Nephron progenitor cell (in vitro differentiated cells): Measurements from ENCODE around the gene SH3TC2.

Experiments
- DNase-seq: peaks from one replicate; pipeline ENCODE4 v3.0.0; 2021
- H3K27ac Mint-ChIP-seq: 2 replicates; pipeline ENCODE4 v1.8.0; 2021; ENCODE audit warnings: mild to moderate bottlenecking, moderate library complexity, mixed read lengths
- H3K27me3 Mint-ChIP-seq: 2 replicates; pipeline ENCODE4 v1.8.0; 2021; ENCODE audit warnings: mild to moderate bottlenecking, low read depth, mixed read lengths; ENCODE audit not compliant: poor library complexity
- H3K36me3 Mint-ChIP-seq: 2 replicates; pipeline ENCODE4 v1.8.0; 2021; ENCODE audit warnings: low read depth, mixed read lengths
- H3K4me1 Mint-ChIP-seq: 2 replicates; pipeline ENCODE4 v1.8.0; 2021; ENCODE audit warnings: mixed read lengths
- H3K4me3 Mint-ChIP-seq: 2 replicates; pipeline ENCODE4 v1.8.0; 2021; ENCODE audit warnings: mild to moderate bottlenecking, moderate library complexity, mixed read lengths
- H3K9me3 Mint-ChIP-seq: 2 replicates; pipeline ENCODE4 v1.8.0; 2021; ENCODE audit warnings: mild to moderate bottlenecking, moderate library complexity, mixed read lengths
- TF ChIP-seq, protein P1 (sequence below): fragments of 200-600 bp; sonication (generic); IDR thresholded peaks from 2 replicates; pipeline ENCODE4 v1.5.0; 2021; ENCODE audit warnings: antibody characterized with exemption

The SH3TC2 gene

DNA sequence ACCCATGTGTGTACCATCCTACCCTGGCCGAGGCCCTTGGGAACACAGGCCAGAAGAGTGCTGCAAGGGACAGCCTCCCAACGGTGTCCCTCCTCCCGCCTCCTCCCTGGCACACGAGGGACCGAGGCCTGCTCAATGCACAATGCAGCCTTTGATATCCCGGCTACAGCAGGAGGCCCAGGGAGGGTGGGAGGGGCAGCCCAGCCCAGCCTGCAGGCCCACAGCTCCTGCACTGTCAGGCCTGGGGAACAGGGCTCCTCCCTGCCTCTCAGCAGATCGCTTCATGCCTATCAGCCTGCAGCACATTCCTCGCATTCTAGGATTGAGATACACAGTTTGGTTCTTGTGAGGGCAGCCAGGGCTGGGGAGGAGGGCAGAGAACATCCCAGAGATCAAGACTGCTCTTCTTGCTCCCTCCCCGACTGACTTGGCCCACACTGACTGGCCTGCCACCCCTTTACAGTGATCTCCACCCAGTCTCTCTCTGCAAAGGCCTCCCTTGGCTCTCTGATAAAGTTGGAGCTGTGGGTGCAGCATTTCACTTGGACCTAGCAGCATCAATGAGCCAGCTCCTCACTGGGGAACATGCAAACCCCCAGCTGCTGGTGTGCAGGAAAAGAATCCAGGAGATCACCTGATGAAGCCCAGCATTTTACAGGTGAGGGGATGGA, at the start of gene SH3TC2:
TSS of gene SH3TC2 (minus strand) at position 46 of the 671 bp plus-strand sequence. CDS start at position 6, 40 bp downstream.
- peak; percentile 41 for DNase-seq
- TF ChIP-seq, protein P1, sequence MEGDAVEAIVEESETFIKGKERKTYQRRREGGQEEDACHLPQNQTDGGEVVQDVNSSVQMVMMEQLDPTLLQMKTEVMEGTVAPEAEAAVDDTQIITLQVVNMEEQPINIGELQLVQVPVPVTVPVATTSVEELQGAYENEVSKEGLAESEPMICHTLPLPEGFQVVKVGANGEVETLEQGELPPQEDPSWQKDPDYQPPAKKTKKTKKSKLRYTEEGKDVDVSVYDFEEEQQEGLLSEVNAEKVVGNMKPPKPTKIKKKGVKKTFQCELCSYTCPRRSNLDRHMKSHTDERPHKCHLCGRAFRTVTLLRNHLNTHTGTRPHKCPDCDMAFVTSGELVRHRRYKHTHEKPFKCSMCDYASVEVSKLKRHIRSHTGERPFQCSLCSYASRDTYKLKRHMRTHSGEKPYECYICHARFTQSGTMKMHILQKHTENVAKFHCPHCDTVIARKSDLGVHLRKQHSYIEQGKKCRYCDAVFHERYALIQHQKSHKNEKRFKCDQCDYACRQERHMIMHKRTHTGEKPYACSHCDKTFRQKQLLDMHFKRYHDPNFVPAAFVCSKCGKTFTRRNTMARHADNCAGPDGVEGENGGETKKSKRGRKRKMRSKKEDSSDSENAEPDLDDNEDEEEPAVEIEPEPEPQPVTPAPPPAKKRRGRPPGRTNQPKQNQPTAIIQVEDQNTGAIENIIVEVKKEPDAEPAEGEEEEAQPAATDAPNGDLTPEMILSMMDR, result no peak
- no peak within 1 kb of the TSS for H3K27ac Mint-ChIP-seq

DNA sequence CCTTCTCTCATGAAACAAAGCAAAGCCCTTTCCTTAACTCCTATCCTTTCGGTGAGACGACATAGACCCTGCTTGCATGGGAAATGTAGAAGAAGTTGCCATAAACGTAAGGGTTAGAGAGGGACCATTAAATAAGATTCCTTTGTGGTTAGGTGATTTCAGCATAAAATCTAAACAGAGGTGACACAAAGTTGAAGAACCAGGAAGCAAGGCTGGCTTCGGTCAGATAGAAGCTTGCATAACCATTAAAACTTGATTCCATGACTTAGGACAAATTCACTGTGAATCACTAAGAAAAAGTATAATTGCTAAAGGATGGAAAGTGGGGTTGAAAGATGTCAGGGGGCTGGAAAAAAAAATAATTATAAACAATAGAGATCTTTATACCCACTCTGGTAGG, 47.5 kb upstream of the SH3TC2 start:
- Mint-ChIP-seq H3K4me3 (no peak overlapping the region), H3K4me1 (no peaks in the 10 kb centered on the region), H3K27me3 (peaks cover 4% of the 10 kb centered on the region), H3K9me3 (no peaks in the 10 kb centered on the region), H3K36me3 (no peaks in the 10 kb centered on the region), H3K27ac (no peak overlapping the region)
- TF ChIP-seq, protein P1, result no peak
- no peak for DNase-seq

More for the DNA sequence above, at the start of gene SH3TC2:
- Mint-ChIP-seq H3K9me3 (peaks cover 4% of the 10 kb centered on the region), H3K4me3 (no peak within 1 kb of the TSS), H3K4me1 (peaks cover 4% of the 10 kb centered on the region), H3K27me3 (peaks cover 15% of the 10 kb centered on the region), H3K36me3 (no peaks in the 10 kb centered on the region)

DNA sequence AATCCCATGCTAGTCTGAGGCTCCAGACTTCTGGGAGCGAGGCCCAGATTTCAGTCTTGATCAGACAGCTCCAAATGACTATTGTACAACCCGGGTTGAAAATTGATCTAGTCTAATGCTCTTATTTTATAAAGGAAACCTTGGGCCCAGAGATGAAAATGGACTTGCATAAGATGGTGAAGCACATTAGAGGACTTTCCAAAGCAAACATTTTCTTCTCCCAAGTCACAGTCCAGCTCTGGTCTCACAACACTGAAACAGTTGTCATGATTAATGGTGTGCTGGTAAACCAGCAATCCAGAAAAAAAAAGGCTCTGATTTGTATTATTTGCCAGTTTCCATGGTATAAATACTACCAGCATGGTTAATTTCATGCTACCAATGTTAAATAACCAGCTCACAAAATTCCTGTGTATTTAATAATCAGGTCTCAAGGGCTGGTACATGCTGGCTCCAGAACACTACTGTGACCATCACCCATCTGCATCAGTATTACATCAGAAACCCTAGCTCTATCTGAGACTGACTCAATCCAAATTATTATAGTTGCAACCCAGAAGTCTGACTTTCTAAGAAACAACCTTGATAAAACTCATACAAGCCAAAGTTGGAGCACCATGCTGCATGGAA, 45.9 kb upstream of the SH3TC2 start:
- H3K4me1 Mint-ChIP-seq, result no peaks in the 10 kb centered on the region
- no peaks in the 10 kb centered on the region for H3K36me3 Mint-ChIP-seq
- DNase-seq, result no peak
- H3K9me3 Mint-ChIP-seq, result no peaks in the 10 kb centered on the region
- H3K27ac Mint-ChIP-seq, result no peak overlapping the region
- TF ChIP-seq, protein P1, result no peak
- H3K27me3 Mint-ChIP-seq, result no peaks in the 10 kb centered on the region
- no peak overlapping the region for H3K4me3 Mint-ChIP-seq

DNA sequence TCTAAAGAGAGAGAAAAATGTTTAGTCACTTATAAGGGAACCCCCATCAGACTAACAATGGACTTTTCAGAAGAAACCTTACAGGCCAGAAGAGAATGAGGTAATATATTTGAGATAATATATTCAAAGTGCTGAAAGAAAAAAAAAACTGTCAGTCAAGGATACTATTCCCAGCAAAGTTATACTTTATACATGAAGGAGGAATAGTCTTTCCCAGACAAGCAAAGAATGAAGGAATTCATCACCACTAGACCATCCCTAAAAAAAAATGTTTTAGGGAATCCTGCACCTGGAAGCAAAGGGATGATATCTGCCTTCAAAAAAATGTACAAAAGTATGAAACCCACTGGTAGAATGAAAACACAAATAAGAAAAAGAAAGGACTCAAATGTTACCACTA, 37.5 kb upstream of the SH3TC2 start:
- Mint-ChIP-seq H3K4me3 (no peak overlapping the region), H3K36me3 (peaks cover 4% of the 10 kb centered on the region), H3K4me1 (no peaks in the 10 kb centered on the region), H3K27ac (no peak overlapping the region), H3K9me3 (peaks cover 65% of the 10 kb centered on the region), H3K27me3 (peaks cover 7% of the 10 kb centered on the region)
- TF ChIP-seq, protein P1, result no peak
- DNase-seq, result no peak

DNA sequence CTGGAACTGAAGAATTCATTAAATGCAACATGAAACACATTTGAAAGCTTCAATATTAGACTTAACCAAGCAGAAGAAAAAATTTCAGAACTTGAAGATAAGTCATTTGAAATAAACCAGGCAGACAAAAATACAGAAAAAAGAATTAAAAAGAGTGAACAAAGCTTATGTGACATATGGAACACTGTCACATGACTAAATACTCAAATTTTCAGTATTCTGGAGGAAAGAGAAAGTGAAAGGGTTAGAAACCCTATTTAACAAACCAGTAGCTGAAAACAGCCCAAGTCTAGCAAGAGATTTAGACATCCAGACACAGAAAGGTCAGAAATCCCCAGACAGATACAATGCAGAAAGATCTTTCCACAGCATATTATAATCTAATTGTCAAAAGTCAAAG, 37.1 kb upstream of the SH3TC2 start:
- TF ChIP-seq, protein P1, result no peak
- Mint-ChIP-seq H3K36me3 (peaks cover 4% of the 10 kb centered on the region), H3K4me3 (no peak overlapping the region), H3K27ac (no peak overlapping the region), H3K9me3 (peaks cover 65% of the 10 kb centered on the region), H3K4me1 (no peaks in the 10 kb centered on the region), H3K27me3 (peaks cover 7% of the 10 kb centered on the region)
- no peak for DNase-seq

DNA sequence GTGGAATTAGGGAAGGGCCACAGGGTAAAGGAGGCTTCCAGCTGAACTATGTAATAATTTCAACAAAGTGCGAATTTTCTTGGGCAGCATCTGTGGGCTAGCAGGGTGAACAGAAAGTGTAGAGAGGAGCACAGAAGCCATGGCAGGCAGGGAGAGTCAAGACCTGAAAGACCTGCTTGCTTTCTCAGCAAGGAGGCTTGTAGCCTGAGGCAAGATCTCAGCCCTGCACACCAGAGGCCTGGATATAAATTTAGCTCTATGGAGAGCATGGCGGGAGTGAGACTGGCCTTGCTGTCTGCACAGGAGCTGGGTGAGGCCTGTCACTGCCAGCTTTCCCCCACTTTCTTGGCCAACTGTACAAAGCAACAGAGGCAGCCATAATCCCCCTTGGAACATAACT, 32.1 kb upstream of the SH3TC2 start:
- Mint-ChIP-seq H3K4me3 (no peak overlapping the region), H3K27me3 (peaks cover 4% of the 10 kb centered on the region), H3K36me3 (peaks cover 4% of the 10 kb centered on the region), H3K9me3 (peaks cover 48% of the 10 kb centered on the region), H3K27ac (no peak overlapping the region), H3K4me1 (no peaks in the 10 kb centered on the region)
- TF ChIP-seq, protein P1, result no peak
- DNase-seq, result no peak
